PFSK-1 (cell line): ENCODE results near the gene AFF2.

Experiments
- FOXP2 ChIP-seq: optimal IDR thresholded peaks from 2 replicates; pipeline ENCODE3; 2011; ENCODE audit warnings: borderline replicate concordance, control low read depth, inconsistent platforms; ENCODE audit not compliant: insufficient read depth; ENCODE audit errors: extremely low read length, extremely low read depth
- POLR2AphosphoS5 ChIP-seq: IDR thresholded peaks from 2 replicates; pipeline ENCODE4 v1.6.1; 2012; ENCODE audit warnings: low read depth, mild to moderate bottlenecking, control low read depth, low read length, moderate library complexity
- REST ChIP-seq, 2 experiments: IDR thresholded peaks; 2 replicates each; pipeline versions ENCODE4 v1.6.1 to v1.8.0; 2011 to 2012; ENCODE audit warnings: low read depth in 2 of 2, low read length in 2 of 2, control low read depth in 1 of 2, inconsistent platforms in 1 of 2, mild to moderate bottlenecking in 1 of 2, moderate library complexity in 1 of 2; ENCODE audit not compliant: insufficient read depth in 1 of 2
- SIN3A ChIP-seq: IDR thresholded peaks from 2 replicates; pipeline ENCODE4 v1.6.1; 2012; ENCODE audit warnings: mild to moderate bottlenecking, low read length, moderate library complexity, borderline replicate concordance; ENCODE audit not compliant: insufficient read depth
- TAF1 ChIP-seq: IDR thresholded peaks from 2 replicates; pipeline ENCODE4 v1.6.1; 2012; ENCODE audit warnings: low read length, control low read depth, borderline replicate concordance; ENCODE audit not compliant: insufficient read depth

The AFF2 gene

GRCh38 chrX:148905400-148905799, 405.0 kb downstream of the AFF2 start:
- TF ChIP-seq FOXP2 (no peak), REST (IDR thresholded peaks at IDR 0.05; ENCODE audit: insufficient read depth in 1 of 2, low read depth in 2 of 2, low read length in 2 of 2) (no peak), POLR2AphosphoS5 (no peak), TAF1 (no peak), SIN3A (no peak)

- TF ChIP-seq FOXP2, result no peak
Observed at GRCh38 chrX:148909758-148910157, 409.3 kb downstream of the AFF2 start.

- TF ChIP-seq TAF1, result no peak
- no peak for TF ChIP-seq REST (IDR thresholded peaks at IDR 0.05; ENCODE audit: insufficient read depth in 1 of 2, low read depth in 2 of 2, low read length in 2 of 2)
- no peak for TF ChIP-seq FOXP2
Observed at GRCh38 chrX:148913971-148914370, 413.6 kb downstream of the AFF2 start.

GRCh38 chrX:148914783-148915182, 414.4 kb downstream of the AFF2 start:
- no peak for TF ChIP-seq REST (IDR thresholded peaks at IDR 0.05; ENCODE audit: insufficient read depth in 1 of 2, low read depth in 2 of 2, low read length in 2 of 2)
- TF ChIP-seq FOXP2, result no peak
- TF ChIP-seq TAF1, result no peak
- TF ChIP-seq SIN3A, result no peak
- no peak for TF ChIP-seq POLR2AphosphoS5

GRCh38 chrX:148915474-148915873, 415.1 kb downstream of the AFF2 start:
- TF ChIP-seq TAF1 (no peak), SIN3A (no peak), POLR2AphosphoS5 (no peak), FOXP2 (no peak), REST (IDR thresholded peaks at IDR 0.05; ENCODE audit: insufficient read depth in 1 of 2, low read depth in 2 of 2, low read length in 2 of 2) (no peak)

GRCh38 chrX:148917441-148917840, 417.0 kb downstream of the AFF2 start:
- TF ChIP-seq POLR2AphosphoS5 (no peak), REST (IDR thresholded peaks at IDR 0.05; ENCODE audit: insufficient read depth in 1 of 2, low read depth in 2 of 2, low read length in 2 of 2) (no peak), TAF1 (no peak)
